CD4-positive, alpha-beta T cell treated with Interleukin-4 for 4 hours (primary cell): ENCODE data around the gene NTF3.
"Not testable (repeated sequence)": the region's sequence is repeated elsewhere in the genome, so short reads cannot be mapped to it uniquely, and the experiment has no call there.

Experiments
- DNase-seq: peaks from one replicate; pipeline ENCODE4 v3.0.0-alpha.2; 2020

NTF3 gene

GRCh38 chr12:5514016-5514415 lies 82.1 kb downstream of the NTF3 start:
- no peak for DNase-seq

DNA sequence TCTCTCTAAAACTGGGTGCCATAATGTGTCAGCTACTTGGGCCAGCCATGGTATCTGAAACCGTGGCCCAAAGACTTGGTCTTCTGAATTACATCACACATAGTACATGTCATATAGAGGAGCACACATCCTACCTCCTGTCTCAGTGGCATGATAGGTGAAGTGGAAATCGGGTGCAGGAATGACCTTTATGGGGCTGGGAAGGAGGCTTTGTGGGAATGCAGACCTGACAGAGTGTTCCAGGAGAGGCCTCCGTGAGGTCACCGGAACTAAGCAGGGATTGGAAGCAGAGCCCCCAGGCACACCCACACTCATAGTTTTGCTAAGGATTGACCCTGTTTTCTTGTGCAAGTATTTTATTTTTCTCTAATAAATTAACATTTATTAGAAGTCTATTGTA lies 82.6 kb downstream of the NTF3 start:
- no peak for DNase-seq

- no peak for DNase-seq
Measured at GRCh38 chr12:5515458-5515857, 83.5 kb downstream of the NTF3 start.

DNA sequence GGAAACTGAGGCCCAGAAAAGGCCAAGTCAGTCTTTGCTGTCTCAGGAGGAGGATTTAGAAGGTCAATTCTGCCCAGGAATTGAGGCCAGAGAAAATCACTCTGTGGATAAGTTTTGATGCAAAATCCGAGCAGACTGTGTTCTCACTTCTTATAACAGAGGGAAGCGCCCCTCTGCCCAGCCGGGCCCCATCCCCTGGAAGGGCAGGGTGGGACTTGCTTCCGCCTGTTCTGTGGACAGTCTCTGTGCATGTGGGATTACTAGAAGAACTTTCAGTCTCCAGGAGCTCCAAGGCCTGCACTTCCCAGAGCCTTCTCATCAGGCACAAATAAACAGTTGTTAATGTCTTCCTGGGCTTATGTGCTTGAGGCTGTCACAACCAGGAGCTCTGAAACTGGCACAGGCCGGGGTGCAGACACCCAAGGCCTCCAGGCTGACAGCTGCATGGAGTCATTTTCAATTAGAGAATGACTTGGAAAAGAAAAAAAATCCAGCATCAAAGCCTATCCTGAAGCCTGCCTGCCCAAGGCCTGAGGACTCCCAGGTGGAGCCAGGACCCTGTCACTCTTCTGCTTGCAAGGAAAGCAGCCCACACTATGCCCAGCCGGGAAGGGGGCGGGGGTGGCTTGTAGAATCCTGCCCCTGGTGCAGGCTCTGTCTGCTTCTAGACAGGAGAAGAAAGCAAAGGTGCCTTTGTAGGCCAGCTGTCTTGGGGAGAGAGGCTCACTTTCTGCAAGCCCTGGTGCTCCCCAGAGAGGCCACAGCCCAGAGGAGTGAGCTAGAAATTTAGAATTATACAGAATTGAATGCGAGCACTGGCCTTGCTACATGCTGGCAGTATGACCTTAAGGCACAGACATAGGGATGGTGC lies 84.7 kb downstream of the NTF3 start:
- no peak for DNase-seq

DNA sequence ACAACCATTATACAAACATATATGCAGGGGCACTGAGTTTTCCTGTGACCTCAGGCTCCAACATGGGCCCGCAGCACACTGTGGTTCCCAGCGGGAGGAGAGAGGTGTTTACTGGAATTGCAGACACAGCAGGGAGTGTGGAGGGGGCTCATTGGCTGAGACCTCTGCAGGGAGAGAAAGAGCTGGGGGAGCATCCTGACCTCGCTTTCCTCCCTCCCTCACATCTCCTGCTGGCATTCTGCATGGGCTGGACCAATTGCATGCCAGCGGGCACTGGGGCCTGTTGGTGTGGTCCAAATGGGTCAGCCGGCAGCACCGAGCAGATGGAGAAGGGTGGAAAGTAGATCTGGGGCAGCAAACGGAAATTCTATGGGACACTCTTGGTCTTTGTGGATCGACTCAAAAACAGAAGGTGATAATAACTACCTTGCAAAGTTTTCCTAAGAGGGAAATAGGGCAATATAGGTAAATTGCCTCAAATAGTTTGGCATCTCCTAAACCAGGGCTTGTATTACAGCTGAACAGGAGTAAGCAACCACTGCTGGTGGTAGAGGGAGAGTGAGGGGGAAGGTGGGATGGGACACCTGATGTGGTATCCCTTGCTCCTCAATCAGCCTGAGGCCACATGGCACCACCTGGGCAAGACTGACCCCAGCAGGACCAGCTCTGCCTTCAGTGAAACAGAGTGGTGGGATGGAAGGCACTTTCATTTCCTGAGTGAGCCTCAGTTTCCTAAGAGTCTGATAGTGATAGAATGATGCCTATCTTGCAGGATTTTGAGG lies 86.9 kb downstream of the NTF3 start:
- DNase-seq: no peak

DNA sequence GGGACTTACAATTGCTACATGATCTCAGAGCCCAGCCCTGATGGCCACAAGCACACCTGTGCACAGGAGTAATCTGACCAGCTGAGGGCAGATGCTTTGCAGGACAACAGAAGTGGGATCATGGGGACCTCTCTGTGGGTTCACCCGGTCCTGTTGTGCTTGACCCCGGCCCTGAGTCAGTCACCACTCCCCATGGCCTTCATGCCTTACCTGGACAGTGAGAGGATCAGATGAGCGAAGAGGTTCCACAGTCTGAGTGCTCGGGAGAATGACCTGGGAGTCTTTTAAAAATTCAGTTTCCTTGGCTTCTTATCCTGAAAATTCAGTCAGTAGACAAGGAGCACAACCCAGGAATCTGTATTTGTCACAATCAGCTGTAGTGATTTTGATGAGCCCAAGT lies 88.1 kb downstream of the NTF3 start:
- no peak for DNase-seq

GRCh38 chr12:5520831-5521230 lies 88.9 kb downstream of the NTF3 start:
- no peak for DNase-seq

DNA sequence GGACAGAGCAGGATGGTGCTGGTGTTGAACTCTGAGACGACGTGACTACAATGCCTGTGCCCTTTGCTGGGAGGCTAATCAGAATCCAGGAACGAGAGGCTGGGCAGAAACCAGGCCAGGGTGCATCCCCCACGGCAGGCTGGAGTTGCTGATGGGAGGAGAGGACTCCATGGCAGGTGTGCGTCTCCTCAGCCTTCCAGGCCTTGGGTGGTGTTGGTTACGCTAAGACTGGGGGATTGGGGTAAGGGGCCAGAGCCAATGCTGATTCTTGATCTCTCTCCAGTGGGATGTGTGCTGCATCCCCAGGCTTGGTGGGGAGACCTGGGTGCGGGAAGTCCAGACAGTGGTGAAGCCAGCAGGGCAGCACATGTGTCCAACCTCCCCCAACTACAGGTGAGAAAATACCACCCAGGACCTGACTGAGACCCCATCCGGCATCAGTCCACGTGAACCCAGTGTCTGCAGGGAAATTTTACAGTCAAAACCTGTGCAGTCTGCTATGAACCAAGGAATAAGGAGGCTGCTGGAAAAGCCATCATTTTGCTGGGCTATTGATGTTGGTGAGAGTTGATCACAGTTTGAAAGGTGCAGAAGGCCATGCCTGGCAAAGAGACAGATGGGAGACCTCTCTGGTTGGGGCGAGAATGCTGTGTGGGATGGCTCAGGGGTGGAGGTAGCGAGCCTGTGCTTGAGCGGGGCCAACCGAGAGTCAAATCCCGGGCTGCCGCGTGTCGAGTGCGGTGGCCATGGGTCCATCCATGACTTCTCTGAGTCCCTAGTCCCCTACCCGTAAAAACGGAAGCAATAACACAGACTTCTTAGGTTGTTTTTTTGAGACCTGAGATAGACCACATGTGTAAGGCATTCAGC lies 89.8 kb downstream of the NTF3 start:
- no peak for DNase-seq

GRCh38 chr12:5522432-5523335 lies 90.8 kb downstream of the NTF3 start:
- DNase-seq: no peak

DNA sequence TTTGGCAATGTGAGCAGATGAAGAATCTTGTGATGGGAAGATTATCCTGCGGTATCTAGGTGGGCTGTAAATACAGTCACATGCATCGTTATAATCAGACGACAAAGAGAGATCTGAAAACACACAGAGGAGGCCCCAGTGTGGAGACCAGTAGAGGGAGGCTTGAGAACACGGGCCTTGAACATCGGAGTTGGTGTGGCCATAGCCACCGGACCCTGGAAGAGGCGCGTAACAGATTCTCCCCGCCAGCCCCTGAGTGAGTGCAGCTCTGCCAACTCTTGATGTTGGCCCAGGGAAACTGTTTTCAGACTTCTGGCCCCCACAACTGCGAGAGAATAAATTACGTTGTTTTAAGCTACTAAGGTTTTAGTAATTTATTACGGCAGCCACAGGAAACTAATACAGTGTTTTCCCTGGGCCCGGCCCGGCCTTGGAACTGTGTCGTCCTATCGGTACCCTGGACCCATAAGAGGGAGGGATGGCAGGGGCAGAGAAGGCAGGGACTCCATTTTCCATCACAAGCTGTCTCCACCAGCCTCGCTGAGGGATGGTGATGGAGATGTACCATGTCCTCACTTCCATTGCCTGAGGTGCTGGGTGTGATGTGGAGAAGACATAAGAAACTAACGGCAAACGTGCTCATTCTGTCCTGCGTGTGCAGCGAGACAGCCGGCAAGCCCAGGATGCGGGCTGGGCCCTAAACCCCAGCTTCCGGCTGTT lies 91.6 kb downstream of the NTF3 start:
- DNase-seq: no peak

GRCh38 chr12:5524116-5524768 lies 92.3 kb downstream of the NTF3 start:
- no peak for DNase-seq

- no peak for DNase-seq
Measured at GRCh38 chr12:5524769-5525436, 93.0 kb downstream of the NTF3 start.

DNA sequence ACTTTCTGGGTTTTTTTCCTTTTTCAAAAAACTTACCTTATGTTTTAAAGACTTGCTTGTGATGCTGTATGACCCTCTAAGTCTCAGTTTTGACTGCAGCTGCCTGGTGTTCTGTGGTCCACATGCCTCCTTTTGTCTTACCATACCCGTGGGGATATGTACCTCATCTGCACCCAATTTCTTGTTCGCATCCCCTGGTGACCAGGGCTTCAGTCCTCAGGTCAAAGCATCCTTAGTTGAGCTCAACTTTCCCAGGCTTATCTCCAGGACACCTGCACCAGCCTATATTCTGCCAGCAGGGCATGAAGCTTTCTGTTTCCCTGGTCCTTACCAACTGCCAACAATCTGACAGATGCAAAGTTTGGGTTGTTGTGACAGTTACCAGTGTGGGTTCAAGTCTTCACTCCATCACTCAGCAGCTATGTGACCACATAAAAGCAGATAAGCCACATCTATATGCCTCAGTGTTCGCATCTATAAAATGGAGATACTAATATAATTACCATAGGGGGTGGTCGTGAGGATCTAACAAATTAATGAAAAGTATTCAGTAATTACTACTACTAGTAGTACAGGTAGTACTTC lies 94.0 kb downstream of the NTF3 start:
- no peak for DNase-seq

DNA sequence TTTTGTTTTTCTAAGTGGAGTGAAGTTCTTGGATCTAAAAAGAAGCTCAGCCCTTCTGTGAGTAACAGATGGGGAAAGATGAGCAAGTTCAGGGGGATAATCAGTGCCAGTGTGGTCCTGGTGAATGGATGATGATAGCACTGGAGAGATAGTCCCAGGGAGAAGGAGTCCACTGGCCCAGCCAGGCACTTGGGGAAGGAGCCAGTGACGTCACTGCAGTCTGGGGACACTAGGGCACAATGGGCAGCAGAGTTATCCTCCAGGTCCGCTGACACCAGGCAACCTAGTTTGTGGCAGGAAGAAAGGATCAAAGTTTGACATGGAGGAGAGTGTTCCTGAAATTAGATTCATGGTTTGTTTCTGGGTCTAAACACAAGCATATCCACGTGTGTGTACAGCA lies 101.5 kb downstream of the NTF3 start:
- DNase-seq: no peak

GRCh38 chr12:5534426-5535199 lies 102.7 kb downstream of the NTF3 start:
- DNase-seq: no peak

DNA sequence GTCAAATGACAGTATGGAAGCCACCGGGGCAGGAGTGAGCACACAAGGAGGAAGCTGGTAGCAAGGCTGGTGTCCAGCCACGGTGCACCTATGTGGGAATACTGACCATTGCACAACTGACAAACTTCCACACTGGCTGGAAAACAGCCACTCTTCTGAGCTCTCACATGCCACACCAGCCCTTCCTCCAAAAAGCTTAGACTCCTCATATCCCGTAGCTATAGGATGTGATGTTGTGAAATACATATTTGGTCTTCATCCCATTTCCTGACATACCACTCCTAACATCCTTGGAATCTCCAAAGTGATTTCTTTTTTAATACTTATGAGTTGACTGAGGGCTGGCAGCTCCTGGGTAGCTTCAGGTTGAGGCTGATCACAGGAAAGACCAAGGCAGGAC lies 103.6 kb downstream of the NTF3 start:
- no peak for DNase-seq

GRCh38 chr12:5537026-5537615 lies 105.2 kb downstream of the NTF3 start:
- DNase-seq: not testable (repeated sequence)

GRCh38 chr12:5537771-5538170 lies 105.9 kb downstream of the NTF3 start:
- no peak for DNase-seq
